HT-29 (cell line): ENCODE results near the gene SLC2A10. TPM values are rescaled to one million over a fixed set of nuclear protein-coding genes. Genes with fewer than 3 reads are reported as not detected.

Source experiments
- DNase-seq: peaks from one replicate; pipeline ENCODE4 v3.0.0-alpha.2; 2015; ENCODE audit warnings: low spot score
- total RNA-seq: library from RNA; depleted of rRNA; stranded (reverse); fragments of >200 nt; shearing (Covaris generic); gene quantifications from 2 replicates; pipeline ENCODE4 v1.2.3, GENCODE V29; 2014

The SLC2A10 gene
- total RNA-seq, 1 experiment from 2014 or later: 3.5 TPM

- no peak for DNase-seq
Observed at GRCh38 chr20:46703435-46703834, 6.0 kb upstream of the SLC2A10 start.

DNA sequence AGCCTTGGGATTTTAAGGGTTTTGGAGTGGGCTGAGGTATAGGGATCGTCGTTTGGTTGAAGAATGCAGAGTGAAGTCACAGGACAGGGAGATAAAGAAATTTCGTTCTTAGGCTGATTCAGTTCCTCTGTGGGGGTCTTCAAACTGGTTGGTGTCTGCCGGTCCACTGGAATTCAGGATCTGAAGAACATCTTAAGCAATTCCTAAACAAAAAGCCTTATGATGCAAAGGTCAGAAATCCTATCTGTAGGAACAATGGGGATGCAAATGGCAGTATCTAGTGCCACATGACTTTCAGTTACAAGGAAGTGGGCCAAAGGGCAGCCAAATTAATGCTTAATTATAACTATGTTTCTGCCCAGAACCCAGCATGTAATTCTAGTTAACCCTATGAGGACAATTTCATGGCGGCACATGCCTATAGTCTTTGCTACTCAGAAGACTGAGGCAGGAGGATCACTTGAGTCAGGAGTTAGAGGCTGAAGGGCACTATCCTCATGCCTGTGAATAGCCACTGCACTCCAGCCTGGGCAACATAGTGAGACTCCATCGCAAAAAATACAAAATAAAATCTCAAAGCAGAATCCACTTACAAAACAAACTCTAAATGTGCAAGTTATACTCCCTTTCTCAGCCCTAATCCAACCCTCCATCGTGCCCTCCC, 4.6 kb upstream of the SLC2A10 start:
- DNase-seq: no peak

- DNase-seq: no peak
Observed at GRCh38 chr20:46705378-46705729, 4.1 kb upstream of the SLC2A10 start.

DNA sequence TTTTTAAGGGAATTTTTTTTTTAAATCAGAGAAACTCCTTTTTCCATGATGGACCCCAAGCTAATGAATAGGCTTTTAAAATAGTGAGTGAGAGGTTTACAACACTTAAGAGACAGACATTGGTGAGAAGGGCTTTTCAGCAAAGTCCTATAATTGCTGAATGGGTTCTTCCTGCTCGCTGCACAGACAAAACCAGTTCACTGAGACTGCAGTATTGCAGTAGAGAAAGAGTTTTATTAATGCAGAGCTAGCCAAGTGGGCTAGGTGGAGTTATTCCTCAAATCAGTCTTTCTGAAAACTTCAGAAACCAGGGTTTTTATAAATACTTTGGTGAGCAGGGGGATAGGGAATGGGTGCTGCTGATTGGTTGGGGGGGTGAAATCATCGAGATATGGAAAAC, 3.2 kb upstream of the SLC2A10 start:
- DNase-seq: no peak

DNA sequence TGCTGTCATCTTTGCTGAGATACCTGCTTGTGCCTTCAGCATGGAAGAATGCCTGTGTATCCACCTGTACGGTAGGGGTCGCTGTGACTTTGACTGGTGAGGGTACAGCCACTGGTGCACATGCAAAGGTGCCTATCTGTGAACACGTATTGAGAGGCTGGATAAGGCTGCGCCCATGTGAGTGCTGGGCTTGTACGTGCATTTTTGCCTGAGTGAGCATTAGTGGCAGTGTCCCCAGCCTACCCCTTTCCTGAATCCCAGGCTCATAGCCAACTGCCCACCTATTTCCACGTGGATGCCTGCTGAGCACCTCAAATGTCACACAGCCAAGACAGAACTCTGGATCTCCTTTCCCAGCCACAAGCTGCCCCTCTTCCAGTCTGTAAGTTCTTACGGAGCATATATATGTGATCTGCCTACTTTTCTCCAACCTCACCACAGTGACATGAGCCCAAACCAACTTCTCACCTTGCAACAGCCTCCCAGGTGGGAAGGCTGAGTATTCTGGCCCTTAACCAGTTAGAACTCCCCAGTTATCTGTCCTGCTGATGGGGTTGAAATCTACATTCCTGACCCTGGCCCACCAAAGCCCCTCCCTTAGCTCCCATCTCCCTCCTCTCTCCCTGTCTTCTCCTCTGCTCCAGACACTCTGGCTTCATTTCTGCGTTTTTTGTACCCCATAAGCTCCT, 1.1 kb upstream of the SLC2A10 start:
- peak; percentile 85 for DNase-seq

- peak; percentile 15 for DNase-seq
Observed at GRCh38 chr20:46709055-46709458, 392 bp upstream of the SLC2A10 start.

GRCh38 chr20:46710153-46710913, 884 bp downstream of the SLC2A10 start:
- no peak for DNase-seq

- DNase-seq: no peak
Observed at GRCh38 chr20:46712056-46712636, 2.7 kb downstream of the SLC2A10 start.

DNA sequence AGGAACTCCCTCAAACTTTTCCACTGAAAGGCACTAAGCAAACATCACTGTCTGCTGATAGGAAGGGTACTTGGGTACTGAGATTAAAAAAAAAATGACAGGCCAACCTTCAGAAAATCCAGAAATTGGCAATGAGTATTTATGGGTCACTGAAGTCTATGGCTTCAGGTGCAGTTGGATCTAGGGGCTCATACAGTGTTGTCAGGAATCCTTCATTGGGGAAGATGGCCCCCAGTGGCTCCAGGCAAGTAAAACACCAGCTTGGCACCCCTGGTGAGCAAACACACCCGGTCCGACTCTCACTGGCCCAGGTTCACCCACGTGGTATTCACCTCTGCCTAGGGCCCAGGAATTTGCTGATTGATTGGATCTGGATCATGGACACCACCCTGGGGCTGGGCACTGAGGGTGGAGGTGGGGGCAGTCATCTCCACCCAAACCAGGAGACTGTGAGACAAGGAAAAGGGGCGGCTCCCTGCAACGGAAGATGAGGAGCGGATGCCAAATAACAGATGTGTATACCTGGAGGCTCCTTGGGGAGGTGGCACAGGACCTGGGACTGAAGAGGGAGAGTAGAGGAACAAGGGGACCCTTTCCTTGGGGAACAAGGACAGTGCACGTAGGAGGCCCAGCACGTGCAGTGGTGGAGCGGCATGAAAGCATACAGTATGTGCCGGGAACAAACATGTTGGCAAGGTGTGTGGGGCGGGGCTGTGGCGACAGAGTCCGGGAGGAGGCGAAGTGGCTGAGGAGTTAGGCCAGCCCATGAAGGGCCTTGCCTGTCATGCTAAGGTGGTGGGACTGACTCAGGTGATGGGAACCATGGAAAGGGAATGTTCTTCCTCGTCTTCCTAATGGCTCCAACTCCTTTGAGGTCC, 4.7 kb downstream of the SLC2A10 start:
- no peak for DNase-seq

GRCh38 chr20:46715292-46715756, 5.9 kb downstream of the SLC2A10 start:
- DNase-seq: no peak

- DNase-seq: no peak
Observed at GRCh38 chr20:46717818-46718541, 8.5 kb downstream of the SLC2A10 start.

DNA sequence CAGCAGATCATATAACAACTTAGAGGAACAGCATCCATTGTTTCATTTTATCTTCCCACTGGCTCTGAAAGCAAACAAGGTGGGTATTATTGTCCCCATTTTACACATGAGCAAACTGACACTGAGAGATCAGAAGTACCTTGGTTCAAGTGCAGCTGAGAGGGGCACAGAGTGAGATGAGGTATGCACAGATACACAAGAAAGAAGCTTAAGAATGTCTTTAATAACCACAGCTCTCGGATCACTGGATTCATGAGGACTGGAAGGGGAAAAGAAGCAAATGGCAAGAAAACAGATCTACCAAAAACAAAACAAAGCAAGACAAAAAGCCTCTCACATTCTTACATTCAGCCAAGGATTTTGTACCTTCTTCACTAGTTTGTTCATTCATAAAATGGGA, 10.6 kb downstream of the SLC2A10 start:
- DNase-seq: no peak

DNA sequence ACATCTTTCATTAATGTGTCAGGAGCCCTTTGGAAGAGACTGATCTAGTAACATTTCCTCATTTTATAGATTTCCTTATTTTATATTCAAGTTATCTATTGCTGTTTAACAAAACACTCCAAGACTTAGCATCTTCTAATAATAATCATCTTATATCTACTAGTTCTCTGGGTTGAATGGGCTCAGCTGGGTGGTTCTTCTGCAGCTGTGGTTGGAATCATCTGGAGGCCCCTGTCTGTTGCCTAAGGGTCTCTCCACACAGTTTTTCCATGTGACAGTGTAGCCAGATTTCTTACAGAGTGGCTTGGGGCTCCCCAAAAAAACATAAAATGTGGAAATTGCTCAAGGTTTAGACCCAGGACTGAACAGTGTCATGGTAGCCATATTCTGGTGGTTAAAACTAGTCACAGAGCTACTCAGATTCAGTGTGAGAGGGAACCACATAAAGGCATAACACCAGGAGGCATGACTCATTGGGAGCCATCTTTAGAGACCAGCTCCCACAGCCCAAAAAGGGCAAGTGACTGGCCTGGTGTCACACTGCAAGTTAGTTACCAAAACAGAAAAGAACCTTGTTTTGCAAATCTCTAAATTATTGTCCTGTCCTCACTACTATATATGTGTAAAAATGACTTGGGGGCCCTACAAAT, 11.5 kb downstream of the SLC2A10 start:
- DNase-seq: no peak

DNA sequence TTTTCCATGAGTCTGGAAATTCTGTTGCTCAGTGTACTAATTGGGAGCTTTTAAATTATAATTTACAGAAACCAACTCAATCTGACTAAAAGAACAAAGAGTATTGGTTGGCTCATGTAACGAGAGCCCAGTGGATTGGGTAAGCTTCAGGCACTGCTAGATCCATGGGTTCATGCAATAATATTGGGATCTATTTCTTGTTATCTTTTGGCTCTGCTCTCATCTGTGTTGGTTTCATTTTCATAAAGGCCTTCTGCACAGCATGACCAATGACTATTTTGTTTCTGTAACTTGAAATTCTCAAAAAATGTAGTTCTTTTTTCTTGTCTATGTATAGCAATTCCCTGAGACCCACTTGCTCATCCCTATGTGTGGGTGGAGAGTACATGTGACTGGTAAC, 12.0 kb downstream of the SLC2A10 start:
- no peak for DNase-seq

DNA sequence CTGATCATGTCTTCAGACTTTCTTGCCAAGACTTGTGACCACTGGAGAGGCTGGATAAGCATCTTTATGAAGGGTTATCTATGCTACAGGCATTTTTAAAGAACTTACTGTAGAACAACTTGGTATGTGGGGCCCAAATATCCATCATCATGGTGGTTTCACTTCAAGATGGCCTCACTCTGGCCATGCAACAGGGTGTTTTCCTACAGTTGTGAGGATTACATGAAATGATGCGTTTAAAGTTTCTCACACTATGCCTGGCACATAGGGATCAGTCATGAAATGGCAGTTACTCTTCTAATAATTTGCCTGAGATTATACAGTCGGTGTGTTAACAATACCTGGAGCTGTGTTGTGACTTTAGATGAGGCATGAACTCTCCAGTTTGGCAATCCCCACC, 13.0 kb downstream of the SLC2A10 start:
- no peak for DNase-seq

DNA sequence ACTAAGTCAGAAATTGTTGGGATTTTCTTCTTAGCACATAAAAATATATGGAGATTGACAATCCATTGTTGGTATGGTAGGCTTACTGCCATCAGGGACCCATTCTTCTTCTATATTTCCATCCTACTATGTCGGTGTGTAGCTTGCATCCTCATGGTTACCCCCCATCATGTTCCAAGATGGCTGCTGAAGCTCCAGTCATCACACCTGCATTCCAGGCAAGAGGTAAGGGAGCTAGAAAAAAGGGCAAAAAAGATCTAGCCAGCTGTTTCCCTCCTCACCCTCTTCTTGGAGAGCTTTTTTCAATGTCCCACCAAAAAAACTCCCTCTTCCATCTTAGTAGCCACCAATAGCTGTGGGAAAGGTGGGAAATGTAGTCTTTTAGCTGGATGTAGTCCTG, 13.6 kb downstream of the SLC2A10 start:
- DNase-seq: no peak

GRCh38 chr20:46724343-46724959, 15.0 kb downstream of the SLC2A10 start:
- no peak for DNase-seq

GRCh38 chr20:46725186-46726165, 16.0 kb downstream of the SLC2A10 start:
- DNase-seq: no peak
